CD4-positive, alpha-beta T cell treated with Interferon alpha-2 for 1 hour (primary cell): ENCODE data around the gene TMC1.
"Not testable (repeated sequence)": the region's sequence is repeated elsewhere in the genome, so short reads cannot be mapped to it uniquely, and the experiment has no call there.

Source experiments
- DNase-seq, 2 donors: peaks; one replicate each; pipeline ENCODE4 v3.0.0-alpha.2; 2020 to 2022

The TMC1 gene

GRCh38 chr9:72779614-72780013 lies 258.2 kb downstream of the TMC1 start:
- DNase-seq: no peak

- no peak for DNase-seq
Observed at GRCh38 chr9:72786948-72787347, 265.5 kb downstream of the TMC1 start.

- DNase-seq: no peak
Observed at GRCh38 chr9:72788966-72789735, 267.7 kb downstream of the TMC1 start.

GRCh38 chr9:72789885-72790284 lies 268.5 kb downstream of the TMC1 start:
- no peak for DNase-seq

- DNase-seq: no peak
Observed at GRCh38 chr9:72790989-72791388, 269.6 kb downstream of the TMC1 start.

- no peak for DNase-seq
Observed at GRCh38 chr9:72791436-72791835, 270.0 kb downstream of the TMC1 start.

GRCh38 chr9:72794946-72795345 lies 273.5 kb downstream of the TMC1 start:
- DNase-seq: no peak

GRCh38 chr9:72800328-72800994 lies 279.1 kb downstream of the TMC1 start:
- no peak for DNase-seq

- DNase-seq: no peak
Observed at GRCh38 chr9:72805238-72805637, 283.8 kb downstream of the TMC1 start.

GRCh38 chr9:72806313-72806809 lies 285.0 kb downstream of the TMC1 start:
- DNase-seq: not testable (repeated sequence)

- no peak for DNase-seq
Observed at GRCh38 chr9:72807765-72808445, 286.5 kb downstream of the TMC1 start.

- no peak for DNase-seq
Observed at GRCh38 chr9:72808446-72808768, 287.0 kb downstream of the TMC1 start.

GRCh38 chr9:72809586-72809985 lies 288.2 kb downstream of the TMC1 start:
- DNase-seq: no peak

GRCh38 chr9:72812559-72813111 lies 291.2 kb downstream of the TMC1 start:
- no peak for DNase-seq

- no peak for DNase-seq
Observed at GRCh38 chr9:72813544-72813943, 292.1 kb downstream of the TMC1 start.

- DNase-seq: no peak
Observed at GRCh38 chr9:72814083-72814597, 292.7 kb downstream of the TMC1 start.

- DNase-seq: no peak
Observed at GRCh38 chr9:72816666-72817065, 295.3 kb downstream of the TMC1 start.

- no peak for DNase-seq
Observed at GRCh38 chr9:72817413-72817812, 296.0 kb downstream of the TMC1 start.

- no peak for DNase-seq
Observed at GRCh38 chr9:72818385-72818784, 297.0 kb downstream of the TMC1 start.

- DNase-seq: no peak
Observed at GRCh38 chr9:72823971-72824370, 302.6 kb downstream of the TMC1 start.

GRCh38 chr9:72826996-72827949 lies 305.9 kb downstream of the TMC1 start:
- DNase-seq: no peak
